DOHH2 (cell line): Measurements from ENCODE around the gene TUBB6.

Source experiments
- H3F3A ChIP-seq: fragments of 200-600 bp; sonication (generic), shearing (Covaris generic); 2 replicates; pipeline ENCODE4 v1.6.0; 2016; ENCODE audit warnings: antibody characterized with exemption, mild to moderate bottlenecking; ENCODE audit not compliant: control insufficient read depth, insufficient read depth
- H3K27ac ChIP-seq: fragments of 200-600 bp; sonication (generic); 2 replicates; pipeline ENCODE4 v1.5.1; 2014; ENCODE audit warnings: low read depth, mild to moderate bottlenecking, low read length, moderate library complexity
- H3K27me3 ChIP-seq: fragments of 200-600 bp; sonication (generic); 2 replicates; pipeline ENCODE4 v1.6.1; 2014; ENCODE audit warnings: mild to moderate bottlenecking, low read length, mixed read lengths; ENCODE audit not compliant: control insufficient read depth
- H3K36me3 ChIP-seq: fragments of 200-600 bp; sonication (generic); 2 replicates; pipeline ENCODE4 v1.6.1; 2014; ENCODE audit warnings: mild to moderate bottlenecking, low read length, moderate library complexity, mixed read lengths; ENCODE audit not compliant: control insufficient read depth
- H3K4me1 ChIP-seq: fragments of 200-600 bp; sonication (generic); 2 replicates; pipeline ENCODE4 v1.6.1; 2014; ENCODE audit warnings: mild to moderate bottlenecking, low read length, mixed read lengths; ENCODE audit not compliant: control insufficient read depth
- H3K4me2 ChIP-seq: fragments of 200-600 bp; sonication (generic); 2 replicates; pipeline ENCODE4 v1.6.0; 2014; ENCODE audit warnings: mild to moderate bottlenecking, low read length, moderate library complexity
- H3K4me3 ChIP-seq: fragments of 200-600 bp; sonication (generic); 2 replicates; pipeline ENCODE4 v1.5.1; 2014; ENCODE audit warnings: mild to moderate bottlenecking, low read length, mixed read lengths
- H3K79me2 ChIP-seq: fragments of 200-600 bp; sonication (generic); 2 replicates; pipeline ENCODE4 v1.6.1; 2014; ENCODE audit warnings: mild to moderate bottlenecking, low read length, mixed read lengths; ENCODE audit not compliant: control insufficient read depth
- H3K9me2 ChIP-seq: fragments of 200-600 bp; sonication (generic); replicated peaks from 2 replicates; pipeline ENCODE4 v1.6.1; 2014; ENCODE audit warnings: mild to moderate bottlenecking, low read length, mixed read lengths; ENCODE audit not compliant: control insufficient read depth
- H3K9me3 ChIP-seq: fragments of 200-600 bp; sonication (generic); 2 replicates; pipeline ENCODE4 v1.6.1; 2014; ENCODE audit warnings: antibody characterized with exemption, low read length, mixed read lengths; ENCODE audit not compliant: control insufficient read depth, insufficient read depth
- H4K20me1 ChIP-seq: fragments of 200-600 bp; sonication (generic); 2 replicates; pipeline ENCODE4 v1.6.0; 2014; ENCODE audit warnings: low read depth, mild to moderate bottlenecking, antibody characterized with exemption, low read length, moderate library complexity; ENCODE audit not compliant: control insufficient read depth, insufficient read depth
- CTCF ChIP-seq: fragments of 200-600 bp; sonication (generic); IDR thresholded peaks from one replicate; pipeline ENCODE4 v1.5.1; 2014; ENCODE audit warnings: antibody characterized with exemption, mild to moderate bottlenecking, low read depth, low read length; ENCODE audit not compliant: poor library complexity, severe bottlenecking
- EZH2phosphoT487 ChIP-seq: fragments of 200-600 bp; sonication (generic); IDR thresholded peaks from 2 replicates; pipeline ENCODE4 v1.6.1; 2017; ENCODE audit warnings: borderline replicate concordance, mild to moderate bottlenecking, antibody characterized with exemption, low read length, moderate library complexity, mixed read lengths

TUBB6 gene

GRCh38 chr18:12312976-12313375, 4.9 kb downstream of the TUBB6 start:
- H4K20me1 ChIP-seq = no peaks in the 10 kb centered on the region
- H3K9me3 ChIP-seq = peaks cover 13% of the 10 kb centered on the region; the same call in 1 of the 2 replicates
- no peaks in the 10 kb centered on the region for H3K9me2 ChIP-seq
- no peak overlapping the region for H3K4me2 ChIP-seq
- H3K79me2 ChIP-seq = no peaks in the 10 kb centered on the region
- TF ChIP-seq CTCF (no peak), EZH2phosphoT487 (no peak)
- no peaks in the 10 kb centered on the region for H3F3A ChIP-seq
- no peak overlapping the region for H3K4me3 ChIP-seq
- 0 out of 2 replicates have a peak, but pooled peaks cover 3% of the 10 kb centered on the region for H3K4me1 ChIP-seq
- no peaks in the 10 kb centered on the region for H3K36me3 ChIP-seq
- no peaks in the 10 kb centered on the region for H3K27me3 ChIP-seq
- no peak overlapping the region for H3K27ac ChIP-seq

GRCh38 chr18:12313530-12314245, 5.6 kb downstream of the TUBB6 start:
- no peaks in the 10 kb centered on the region for H3K79me2 ChIP-seq
- peaks cover 11% of the 10 kb centered on the region; the same call in 1 of the 2 replicates for H3K9me3 ChIP-seq
- TF ChIP-seq EZH2phosphoT487 (no peak), CTCF (no peak)
- H3K27me3 ChIP-seq = no peaks in the 10 kb centered on the region
- no peak overlapping the region for H3K4me2 ChIP-seq
- H4K20me1 ChIP-seq = no peaks in the 10 kb centered on the region
- 0 out of 2 replicates have a peak, but pooled peaks cover 3% of the 10 kb centered on the region for H3K4me1 ChIP-seq
- no peaks in the 10 kb centered on the region for H3K36me3 ChIP-seq
- no peak overlapping the region for H3K27ac ChIP-seq
- H3K4me3 ChIP-seq = no peak overlapping the region
- no peaks in the 10 kb centered on the region for H3K9me2 ChIP-seq
- H3F3A ChIP-seq = no peaks in the 10 kb centered on the region

- Histone ChIP-seq H3K4me2 (no peak overlapping the region), H4K20me1 (no peaks in the 10 kb centered on the region), H3K4me1 (0 out of 2 replicates have a peak, but pooled peaks cover 3% of the 10 kb centered on the region), H3K36me3 (no peaks in the 10 kb centered on the region), H3K79me2 (no peaks in the 10 kb centered on the region), H3K9me3 (peaks cover 9% of the 10 kb centered on the region; the same call in 1 of the 2 replicates), H3K27me3 (no peaks in the 10 kb centered on the region), H3K4me3 (no peak overlapping the region), H3K9me2 (no peaks in the 10 kb centered on the region), H3K27ac (no peak overlapping the region), H3F3A (no peaks in the 10 kb centered on the region)
- no peak for TF ChIP-seq EZH2phosphoT487
- TF ChIP-seq CTCF = no peak
Measured at GRCh38 chr18:12314591-12315305, 6.7 kb downstream of the TUBB6 start.
